NCI-H1694 (cell line): ENCODE measurements around the gene ZIC4.

ENCODE experiments used
- DNase-seq: peaks from one replicate; lab custom pipeline; 2025; lab: John Stamatoyannopoulos, UW

The ZIC4 gene

GRCh38 chr3:147404800-147405230, 1.5 kb downstream of the ZIC4 start:
- DNase-seq = no peak

GRCh38 chr3:147404000-147404799, 2.1 kb downstream of the ZIC4 start:
- no peak for DNase-seq

GRCh38 chr3:147403511-147403910, 2.8 kb downstream of the ZIC4 start:
- no peak for DNase-seq

- DNase-seq = no peak
These were observed 4.2 kb downstream of the ZIC4 start for GRCh38 chr3:147402159-147402558.

GRCh38 chr3:147401421-147401820, 4.9 kb downstream of the ZIC4 start:
- DNase-seq = no peak

GRCh38 chr3:147400999-147401398, 5.3 kb downstream of the ZIC4 start:
- no peak for DNase-seq

GRCh38 chr3:147400111-147400510, 6.2 kb downstream of the ZIC4 start:
- DNase-seq = no peak

GRCh38 chr3:147398813-147399534, 7.4 kb downstream of the ZIC4 start:
- no peak for DNase-seq

GRCh38 chr3:147397875-147398812, 8.2 kb downstream of the ZIC4 start:
- DNase-seq = no peak

- DNase-seq = no peak
These were observed 9.0 kb downstream of the ZIC4 start for GRCh38 chr3:147397155-147397874.

- DNase-seq = no peak
These were observed 9.7 kb downstream of the ZIC4 start for GRCh38 chr3:147396712-147397046.

GRCh38 chr3:147395899-147396711, 10.2 kb downstream of the ZIC4 start:
- no peak for DNase-seq

- DNase-seq = no peak
These were observed 11.5 kb downstream of the ZIC4 start for GRCh38 chr3:147394884-147395225.

- DNase-seq = no peak
These were observed 12.1 kb downstream of the ZIC4 start for GRCh38 chr3:147393943-147394883.

- no peak for DNase-seq
These were observed 12.9 kb downstream of the ZIC4 start for GRCh38 chr3:147393261-147393942.

GRCh38 chr3:147392625-147392946, 13.8 kb downstream of the ZIC4 start:
- DNase-seq = no peak

GRCh38 chr3:147391781-147392624, 14.3 kb downstream of the ZIC4 start:
- DNase-seq = peak; percentile 23
